RWPE2 (cell line): Measurements from ENCODE around the gene MFAP3L.

ENCODE experiments used
- ATAC-seq: fragments of 200-7000 bp; cut with Tn5 transposase; 3 replicates; pipeline ENCODE4 v1.9.1; 2021; ENCODE audit warnings: low read depth
- DNase-seq: peaks from one replicate; pipeline ENCODE4 v3.0.0-alpha.2; 2020; ENCODE audit warnings: low spot score
- H3K27ac ChIP-seq: fragments of 450-650 bp; 2 replicates; pipeline ENCODE4 v1.5.1; 2017; ENCODE audit warnings: mild to moderate bottlenecking; ENCODE audit not compliant: poor library complexity, severe bottlenecking
- H3K27me3 ChIP-seq: fragments of 250-450 bp; sonication (Bioruptor Pico); 2 replicates; pipeline ENCODE4 v1.5.1; 2021; ENCODE audit warnings: mild to moderate bottlenecking, moderate library complexity; ENCODE audit not compliant: insufficient read depth, poor library complexity, severe bottlenecking
- H3K36me3 ChIP-seq: fragments of 250-450 bp; sonication (Bioruptor Pico); 2 replicates; pipeline ENCODE4 v1.5.1; 2020; ENCODE audit warnings: low read depth, mild to moderate bottlenecking, moderate library complexity
- H3K4me1 ChIP-seq: fragments of 250-450 bp; sonication (Bioruptor Pico); 2 replicates; pipeline ENCODE4 v1.5.1; 2021; ENCODE audit warnings: mild to moderate bottlenecking, moderate library complexity; ENCODE audit not compliant: insufficient read depth, poor library complexity, severe bottlenecking
- H3K4me3 ChIP-seq: fragments of 250-450 bp; sonication (Bioruptor Pico); 2 replicates; pipeline ENCODE4 v1.5.1; 2021; ENCODE audit warnings: mild to moderate bottlenecking, moderate library complexity; ENCODE audit not compliant: severe bottlenecking
- H3K9me3 ChIP-seq: fragments of 250-450 bp; sonication (Bioruptor Pico); 2 replicates; pipeline ENCODE4 v1.5.1; 2021; ENCODE audit warnings: mild to moderate bottlenecking, moderate library complexity; ENCODE audit not compliant: severe bottlenecking
- CTCF ChIP-seq: fragments of 450-650 bp; IDR thresholded peaks from one replicate; pipeline ENCODE4 v1.5.1; 2017; ENCODE audit warnings: mild to moderate bottlenecking, moderate library complexity; ENCODE audit not compliant: poor library complexity, severe bottlenecking

MFAP3L gene

GRCh38 chr4:170027181-170027829, 1.1 kb upstream of the MFAP3L start:
- peak overlapping the region; percentile 78 for H3K4me3 ChIP-seq
- no peak for TF ChIP-seq CTCF
- H3K9me3 ChIP-seq: no peaks in the 10 kb centered on the region
- H3K27ac ChIP-seq: peak overlapping the region; percentile 17
- peaks cover 8% of the 10 kb centered on the region for H3K4me1 ChIP-seq
- ATAC-seq: peak; percentile 74
- no peaks in the 10 kb centered on the region for H3K36me3 ChIP-seq
- H3K27me3 ChIP-seq: no peaks in the 10 kb centered on the region
- DNase-seq: peak; percentile 88

GRCh38 chr4:170025523-170026252, 507 bp downstream of the MFAP3L start:
- TF ChIP-seq CTCF: no peak
- H3K27me3 ChIP-seq: no peaks in the 10 kb centered on the region
- ATAC-seq (no peak), DNase-seq (no peak)
- H3K4me1 ChIP-seq: peaks cover 8% of the 10 kb centered on the region
- H3K4me3 ChIP-seq: peak overlapping the region; percentile 78
- H3K9me3 ChIP-seq: no peaks in the 10 kb centered on the region
- H3K27ac ChIP-seq: no peak overlapping the region
- H3K36me3 ChIP-seq: no peaks in the 10 kb centered on the region

GRCh38 chr4:170022211-170022610, 4.0 kb downstream of the MFAP3L start:
- no peak overlapping the region for H3K27ac ChIP-seq
- no peaks in the 10 kb centered on the region for H3K9me3 ChIP-seq
- H3K27me3 ChIP-seq: no peaks in the 10 kb centered on the region
- TF ChIP-seq CTCF: no peak
- peaks cover 5% of the 10 kb centered on the region for H3K4me1 ChIP-seq
- no peak for ATAC-seq
- DNase-seq: no peak
- H3K4me3 ChIP-seq: no peak overlapping the region
- no peaks in the 10 kb centered on the region for H3K36me3 ChIP-seq

- no peak overlapping the region for H3K27ac ChIP-seq
- H3K4me1 ChIP-seq: no peaks in the 10 kb centered on the region
- no peaks in the 10 kb centered on the region for H3K27me3 ChIP-seq
- H3K9me3 ChIP-seq: no peaks in the 10 kb centered on the region
- H3K4me3 ChIP-seq: no peak overlapping the region
- no peak for TF ChIP-seq CTCF
- ATAC-seq (no peak), DNase-seq (no peak)
- H3K36me3 ChIP-seq: no peaks in the 10 kb centered on the region
These were observed 8.9 kb downstream of the MFAP3L start for GRCh38 chr4:170017252-170017651.

- no peaks in the 10 kb centered on the region for H3K4me1 ChIP-seq
- H3K4me3 ChIP-seq: no peak overlapping the region
- H3K27ac ChIP-seq: no peak overlapping the region
- H3K9me3 ChIP-seq: no peaks in the 10 kb centered on the region
- no peaks in the 10 kb centered on the region for H3K27me3 ChIP-seq
- no peak for TF ChIP-seq CTCF
- H3K36me3 ChIP-seq: no peaks in the 10 kb centered on the region
- ATAC-seq (no peak), DNase-seq (no peak)
These were observed 10.9 kb downstream of the MFAP3L start for GRCh38 chr4:170015285-170015684.
